Measurements from ENCODE around the gene SQSTM1. TPM values are rescaled to one million over a fixed set of nuclear protein-coding genes. Genes with fewer than 3 reads are reported as not detected.

Gene SQSTM1
- total and polyA plus RNA-seq, 4 donors: 298 to 568 (median 372) TPM

DNA sequence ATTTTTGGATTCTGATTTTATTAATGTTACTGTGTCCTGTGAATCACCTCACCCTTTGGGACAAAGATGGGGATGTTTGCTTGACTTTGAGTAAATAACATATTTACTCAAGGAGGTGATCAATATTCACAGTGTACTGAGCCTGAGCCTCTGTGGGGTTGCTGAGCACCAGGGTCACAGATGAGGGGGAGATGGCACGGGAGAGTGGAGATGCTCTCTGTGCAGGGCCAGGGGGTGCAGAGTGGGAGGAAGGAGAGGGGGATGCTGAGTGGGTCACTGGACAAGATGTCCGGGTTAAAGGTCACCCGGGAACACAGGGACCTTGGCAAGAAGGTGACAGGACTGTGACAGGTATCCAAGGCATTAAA lies 4.0 kb downstream of the SQSTM1 start:
- Histone ChIP-seq H3K9ac (ENCODE audit: insufficient read depth in 1 of 2, low read length in 2 of 2) (no peak overlapping the region), H3K27me3 (ENCODE audit: control insufficient read depth in 3 of 3, insufficient read depth in 3 of 3, low read length in 2 of 3) (no peaks in the 10 kb centered on the region), H3K36me3 (ENCODE audit: control insufficient read depth in 4 of 4, insufficient read depth in 4 of 4, low read length in 4 of 4) (peaks cover 20 to 53% (median 34%) of the 10 kb centered on the region in 4 donors), H3K27ac (ENCODE audit: low read depth in 1 of 2, low read length in 1 of 2) (no peak overlapping the region), H3K4me3 (no peak overlapping the region), H3K9me3 (ENCODE audit: control insufficient read depth in 4 of 4, insufficient read depth in 3 of 4, low read length in 3 of 4) (no peaks in the 10 kb centered on the region), H3K4me1 (ENCODE audit: control insufficient read depth in 5 of 5, insufficient read depth in 5 of 5, low read length in 5 of 5) (peaks cover 5 to 27% (median 11%) of the 10 kb centered on the region in 5 donors)
- 89 to 93% methylated on average over 3 of the region's 3 CpGs for WGBS, 2 donors
- ATAC-seq (ENCODE audit: insufficient read depth, low FRiP score) (no peak), DNase-seq (no peak)
- TF ChIP-seq, protein P1, sequence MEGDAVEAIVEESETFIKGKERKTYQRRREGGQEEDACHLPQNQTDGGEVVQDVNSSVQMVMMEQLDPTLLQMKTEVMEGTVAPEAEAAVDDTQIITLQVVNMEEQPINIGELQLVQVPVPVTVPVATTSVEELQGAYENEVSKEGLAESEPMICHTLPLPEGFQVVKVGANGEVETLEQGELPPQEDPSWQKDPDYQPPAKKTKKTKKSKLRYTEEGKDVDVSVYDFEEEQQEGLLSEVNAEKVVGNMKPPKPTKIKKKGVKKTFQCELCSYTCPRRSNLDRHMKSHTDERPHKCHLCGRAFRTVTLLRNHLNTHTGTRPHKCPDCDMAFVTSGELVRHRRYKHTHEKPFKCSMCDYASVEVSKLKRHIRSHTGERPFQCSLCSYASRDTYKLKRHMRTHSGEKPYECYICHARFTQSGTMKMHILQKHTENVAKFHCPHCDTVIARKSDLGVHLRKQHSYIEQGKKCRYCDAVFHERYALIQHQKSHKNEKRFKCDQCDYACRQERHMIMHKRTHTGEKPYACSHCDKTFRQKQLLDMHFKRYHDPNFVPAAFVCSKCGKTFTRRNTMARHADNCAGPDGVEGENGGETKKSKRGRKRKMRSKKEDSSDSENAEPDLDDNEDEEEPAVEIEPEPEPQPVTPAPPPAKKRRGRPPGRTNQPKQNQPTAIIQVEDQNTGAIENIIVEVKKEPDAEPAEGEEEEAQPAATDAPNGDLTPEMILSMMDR (IDR thresholded peaks at IDR 0.05; ENCODE audit: control extremely low read depth, extremely low read depth): no peak

DNA sequence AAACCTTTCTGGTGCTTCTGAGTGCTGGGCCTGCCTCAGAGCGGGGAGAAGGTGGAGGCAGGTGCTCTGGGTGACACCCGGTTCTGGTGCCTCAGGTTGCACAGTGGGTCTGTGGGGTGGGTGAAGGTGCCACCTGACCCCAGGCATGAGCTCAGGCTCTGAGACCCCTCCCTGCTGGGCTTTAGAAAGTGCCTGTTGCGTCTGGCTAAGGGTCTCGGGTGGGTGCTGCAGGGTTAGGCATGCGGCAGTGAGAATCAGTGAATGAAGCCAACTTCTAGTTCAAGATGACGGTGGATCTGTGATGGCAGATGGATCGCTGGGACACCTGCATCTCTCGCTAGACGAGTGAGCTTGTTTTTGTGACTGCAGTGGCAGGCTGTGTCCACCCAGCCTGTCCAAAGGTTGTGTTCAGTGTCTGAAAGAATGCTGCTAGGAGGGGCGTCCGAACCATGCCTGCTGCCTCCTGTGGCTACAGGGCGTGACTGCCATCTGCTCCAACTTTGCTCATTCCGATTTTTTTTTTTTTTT lies 5.0 kb downstream of the SQSTM1 start:
- TF ChIP-seq, protein P1 (IDR thresholded peaks at IDR 0.05; ENCODE audit: control extremely low read depth, extremely low read depth): no peak
- Histone ChIP-seq H3K4me3 (no peak overlapping the region), H3K27ac (ENCODE audit: low read depth in 1 of 2, low read length in 1 of 2) (no peak overlapping the region), H3K27me3 (ENCODE audit: control insufficient read depth in 3 of 3, insufficient read depth in 3 of 3, low read length in 2 of 3) (no peaks in the 10 kb centered on the region), H3K4me1 (ENCODE audit: control insufficient read depth in 5 of 5, insufficient read depth in 5 of 5, low read length in 5 of 5) (peaks cover 0 to 20% (median 8%) of the 10 kb centered on the region in 5 donors), H3K9ac (ENCODE audit: insufficient read depth in 1 of 2, low read length in 2 of 2) (no peak overlapping the region), H3K9me3 (ENCODE audit: control insufficient read depth in 4 of 4, insufficient read depth in 3 of 4, low read length in 3 of 4) (no peaks in the 10 kb centered on the region), H3K36me3 (ENCODE audit: control insufficient read depth in 4 of 4, insufficient read depth in 4 of 4, low read length in 4 of 4) (peaks cover 21 to 60% (median 40%) of the 10 kb centered on the region in 4 donors)
- no peak for DNase-seq
- WGBS, 2 donors: 87 to 90% methylated on average over 13 of the region's 13 CpGs
- no peak for ATAC-seq (ENCODE audit: insufficient read depth, low FRiP score)

DNA sequence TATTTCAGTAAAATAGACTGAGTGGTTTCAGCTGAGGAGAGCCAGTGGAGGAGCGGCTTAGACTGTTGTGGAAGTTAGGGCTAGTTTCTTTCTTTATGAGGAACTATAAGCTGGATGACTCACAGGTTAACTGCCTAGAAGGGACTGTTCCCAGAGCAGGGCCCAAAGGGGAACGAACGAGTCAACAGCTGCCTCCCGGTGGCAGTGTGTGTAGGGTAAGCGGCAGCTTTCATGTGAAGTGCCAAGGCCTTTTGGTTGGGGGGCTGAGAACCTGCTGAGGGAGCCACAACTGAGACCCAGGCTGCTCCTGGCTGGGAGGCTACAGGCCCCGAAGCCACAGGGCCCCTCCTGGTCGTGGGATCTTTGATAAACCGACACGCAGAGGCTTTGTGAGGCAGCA lies 7.0 kb downstream of the SQSTM1 start:
- Histone ChIP-seq H3K27me3 (ENCODE audit: control insufficient read depth in 3 of 3, insufficient read depth in 3 of 3, low read length in 2 of 3) (no peaks in the 10 kb centered on the region), H3K4me3 (no peak overlapping the region), H3K27ac (ENCODE audit: low read depth in 1 of 2, low read length in 1 of 2) (peak overlapping the region in 1 of 2 donors; percentile 2), H3K4me1 (ENCODE audit: control insufficient read depth in 5 of 5, insufficient read depth in 5 of 5, low read length in 5 of 5) (peaks cover 0 to 15% (median 0%) of the 10 kb centered on the region in 5 donors), H3K9ac (ENCODE audit: insufficient read depth in 1 of 2, low read length in 2 of 2) (no peak overlapping the region), H3K36me3 (ENCODE audit: control insufficient read depth in 4 of 4, insufficient read depth in 4 of 4, low read length in 4 of 4) (peaks cover 33 to 70% (median 52%) of the 10 kb centered on the region in 4 donors), H3K9me3 (ENCODE audit: control insufficient read depth in 4 of 4, insufficient read depth in 3 of 4, low read length in 3 of 4) (no peaks in the 10 kb centered on the region)
- 50 to 67% methylated on average over 9 of the region's 9 CpGs for WGBS, 2 donors
- ATAC-seq (ENCODE audit: insufficient read depth, low FRiP score): peak; percentile 40
- TF ChIP-seq, protein P1 (IDR thresholded peaks at IDR 0.05; ENCODE audit: control extremely low read depth, extremely low read depth): no peak
- DNase-seq: no peak
